Testis (tissue), 2 donors: ENCODE measurements around the gene SNAI1.

Experiments
- CTCF ChIP-seq, 3 experiments: fragments of 450-650 bp in 2 of 3; fragments of 200-600 bp in 1 of 3; sonication (generic) in 1 of 3; IDR thresholded peaks; one replicate each; pipeline ENCODE4 v1.5.1; 2016 to 2019; ENCODE audit warnings: antibody characterized with exemption in 3 of 3, mild to moderate bottlenecking in 2 of 3, moderate library complexity in 1 of 3
- POLR2A ChIP-seq: fragments of 450-650 bp; IDR thresholded peaks from one replicate; pipeline ENCODE4 v1.6.1; 2017; ENCODE audit warnings: antibody characterized with exemption, mild to moderate bottlenecking, moderate library complexity

GRCh38 chr20:49990271-49990720 lies 7.5 kb downstream of the SNAI1 start:
- TF ChIP-seq CTCF (IDR thresholded peaks at IDR 0.05) (no peak), POLR2A (no peak)
